ENCODE data around the gene CDCP1.
A peak's percentile ranks its signal among the peaks of the same experiment; 100 is the strongest.

CDCP1 gene

DNA sequence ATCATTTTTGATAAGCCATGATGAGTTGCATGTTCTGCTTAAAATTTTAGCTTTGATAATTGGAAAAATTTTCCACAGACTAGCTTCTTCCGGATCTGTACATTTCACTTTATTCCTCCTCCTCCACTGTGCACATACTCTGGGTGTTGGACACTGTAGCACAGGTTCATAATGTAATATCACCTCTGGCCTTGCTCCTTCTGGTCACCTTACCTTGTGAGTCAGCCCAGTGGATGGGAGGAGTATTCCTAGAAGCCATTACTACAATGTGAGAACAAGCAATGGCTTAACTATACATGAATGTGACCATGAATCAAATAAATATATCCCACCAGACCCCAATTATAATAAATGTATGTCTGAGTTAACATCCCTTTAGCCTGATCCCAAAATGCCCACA lies 6.1 kb upstream of the CDCP1 start:
- Histone ChIP-seq H4K91ac (ENCODE audit: low read depth, low read length, poor library complexity) (no peak overlapping the region), H2BK5ac (ENCODE audit: low read length) (no peak overlapping the region), H3K14ac (ENCODE audit: low read length) (no peak overlapping the region), H3K9me3 (replicated peaks in 1 of 2; ENCODE audit: control insufficient read depth in 2 of 2, insufficient read depth in 1 of 2, low read depth in 1 of 2, low read length in 2 of 2) (peaks cover 0 to 14% of the 10 kb centered on the region in 2 donors), H2BK12ac (ENCODE audit: low read length) (no peak overlapping the region), H2BK120ac (ENCODE audit: low read depth, low read length) (no peak overlapping the region), H3K79me1 (ENCODE audit: low read depth, low read length) (no peaks in the 10 kb centered on the region), H2AFZ (ENCODE audit: low read length) (no peak overlapping the region), H2BK15ac (ENCODE audit: low read length) (no peak overlapping the region), H3K27ac (replicated peaks; ENCODE audit: low read length) (no peak overlapping the region), H2AK5ac (ENCODE audit: low read depth, low read length) (no peak overlapping the region), H4K8ac (ENCODE audit: low read depth, low read length) (no peak overlapping the region), H3K4me1 (ENCODE audit: control insufficient read depth in 2 of 2, insufficient read depth in 1 of 2, low read depth in 1 of 2, low read length in 2 of 2) (no peaks in the 10 kb centered on the region), H3K36me3 (replicated peaks in 1 of 2; ENCODE audit: control insufficient read depth in 2 of 2, insufficient read depth in 2 of 2, low read length in 2 of 2) (no peaks in the 10 kb centered on the region), H3K4ac (ENCODE audit: low read length) (no peak overlapping the region), H3K27me3 (ENCODE audit: control insufficient read depth in 3 of 3, insufficient read depth in 3 of 3, low read depth in 1 of 3, low read length in 3 of 3) (peaks cover 0 to 16% (median 7%) of the 10 kb centered on the region in 3 experiments), H3K4me2 (ENCODE audit: insufficient read depth, low read length, poor library complexity, severe bottlenecking) (no peak overlapping the region), H3K23ac (ENCODE audit: low read depth, low read length, poor library complexity) (no peak overlapping the region), H3K18ac (ENCODE audit: low read length) (no peak overlapping the region), H3K9ac (ENCODE audit: low read depth, low read length, poor library complexity) (no peak overlapping the region), H3K4me3 (ENCODE audit: low read length in 2 of 2) (no peak overlapping the region)
- DNase-seq (ENCODE audit: low spot score) = no peak
- WGBS, 2 donors (ENCODE audit: extremely low coverage in 2 of 2, insufficient read length in 2 of 2, insufficient replicate concordance in 1 of 2) = no CpG with 5 or more reads among the region's 1 CpG

DNA sequence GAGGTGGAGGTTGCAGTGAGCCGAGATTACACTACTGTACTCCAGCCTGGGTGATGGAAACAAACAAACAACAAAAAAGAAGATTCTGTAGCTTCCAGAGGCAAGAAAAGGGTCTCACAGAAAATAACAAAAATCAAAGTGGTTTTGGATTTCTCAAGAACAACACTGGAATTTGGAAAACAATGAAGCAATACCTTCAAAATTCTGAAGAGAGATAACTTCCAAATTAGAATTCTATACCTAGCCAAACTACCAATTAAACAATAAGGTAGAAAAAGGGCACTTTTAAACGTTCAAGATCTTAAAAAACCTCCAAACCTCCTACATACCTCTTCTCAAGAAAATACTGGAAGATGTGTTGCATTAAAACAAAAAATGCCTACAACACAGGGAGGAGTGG lies 4.9 kb upstream of the CDCP1 start:
- Histone ChIP-seq H3K9me3 (replicated peaks in 1 of 2; ENCODE audit: control insufficient read depth in 2 of 2, insufficient read depth in 1 of 2, low read depth in 1 of 2, low read length in 2 of 2) (peaks cover 0 to 21% of the 10 kb centered on the region in 2 donors), H3K4me1 (ENCODE audit: control insufficient read depth in 2 of 2, insufficient read depth in 1 of 2, low read depth in 1 of 2, low read length in 2 of 2) (peaks cover 0 to 2% of the 10 kb centered on the region in 2 donors), H4K8ac (ENCODE audit: low read depth, low read length) (no peak overlapping the region), H3K36me3 (replicated peaks in 1 of 2; ENCODE audit: control insufficient read depth in 2 of 2, insufficient read depth in 2 of 2, low read length in 2 of 2) (no peaks in the 10 kb centered on the region), H3K4ac (ENCODE audit: low read length) (no peak overlapping the region), H3K18ac (ENCODE audit: low read length) (no peak overlapping the region), H3K14ac (ENCODE audit: low read length) (no peak overlapping the region), H4K91ac (ENCODE audit: low read depth, low read length, poor library complexity) (no peak overlapping the region), H3K27me3 (ENCODE audit: control insufficient read depth in 3 of 3, insufficient read depth in 3 of 3, low read depth in 1 of 3, low read length in 3 of 3) (peaks cover 4 to 28% (median 19%) of the 10 kb centered on the region in 3 experiments), H3K4me3 (ENCODE audit: low read length in 2 of 2) (no peak overlapping the region), H2AFZ (ENCODE audit: low read length) (no peak overlapping the region), H2BK120ac (ENCODE audit: low read depth, low read length) (no peak overlapping the region), H3K79me1 (ENCODE audit: low read depth, low read length) (no peaks in the 10 kb centered on the region), H3K27ac (replicated peaks; ENCODE audit: low read length) (no peak overlapping the region), H3K9ac (ENCODE audit: low read depth, low read length, poor library complexity) (no peak overlapping the region), H2BK5ac (ENCODE audit: low read length) (no peak overlapping the region), H2BK15ac (ENCODE audit: low read length) (no peak overlapping the region), H2BK12ac (ENCODE audit: low read length) (no peak overlapping the region), H3K23ac (ENCODE audit: low read depth, low read length, poor library complexity) (no peak overlapping the region), H3K4me2 (ENCODE audit: insufficient read depth, low read length, poor library complexity, severe bottlenecking) (no peak overlapping the region), H2AK5ac (ENCODE audit: low read depth, low read length) (no peak overlapping the region)
- DNase-seq (ENCODE audit: low spot score) = no peak
- no CpG with 5 or more reads among the region's 2 CpGs for WGBS, 2 donors (ENCODE audit: extremely low coverage in 2 of 2, insufficient read length in 2 of 2, insufficient replicate concordance in 1 of 2)

DNA sequence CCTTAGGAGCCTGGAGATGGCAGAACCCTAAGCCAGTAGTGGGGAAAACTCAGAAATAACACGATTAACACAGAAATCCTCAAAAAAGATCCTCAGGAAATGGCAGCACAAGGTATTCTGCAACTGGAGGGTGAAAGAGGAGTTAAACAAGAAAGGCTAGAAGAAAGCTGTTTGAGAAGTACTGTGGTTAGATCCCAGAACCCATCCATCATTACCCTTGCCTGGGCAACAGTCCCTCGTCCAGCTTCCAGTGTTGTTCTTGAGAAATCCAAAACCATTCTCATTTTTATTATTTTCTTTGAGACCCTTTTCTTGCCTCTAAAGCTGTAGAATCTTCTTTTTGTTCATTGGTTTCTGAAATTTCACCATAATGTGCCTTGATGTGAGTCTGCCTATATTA lies 2.7 kb upstream of the CDCP1 start:
- Histone ChIP-seq H4K8ac (ENCODE audit: low read depth, low read length) (no peak overlapping the region), H3K36me3 (replicated peaks in 1 of 2; ENCODE audit: control insufficient read depth in 2 of 2, insufficient read depth in 2 of 2, low read length in 2 of 2) (no peaks in the 10 kb centered on the region), H4K91ac (ENCODE audit: low read depth, low read length, poor library complexity) (no peak overlapping the region), H3K4ac (ENCODE audit: low read length) (no peak overlapping the region), H3K9me3 (replicated peaks in 1 of 2; ENCODE audit: control insufficient read depth in 2 of 2, insufficient read depth in 1 of 2, low read depth in 1 of 2, low read length in 2 of 2) (peaks cover 0 to 21% of the 10 kb centered on the region in 2 donors), H2BK5ac (ENCODE audit: low read length) (no peak overlapping the region), H3K4me2 (ENCODE audit: insufficient read depth, low read length, poor library complexity, severe bottlenecking) (no peak overlapping the region), H2BK12ac (ENCODE audit: low read length) (no peak overlapping the region), H3K4me3 (ENCODE audit: low read length in 2 of 2) (no peak overlapping the region), H3K27ac (replicated peaks; ENCODE audit: low read length) (no peak overlapping the region), H3K9ac (ENCODE audit: low read depth, low read length, poor library complexity) (no peak overlapping the region), H3K18ac (ENCODE audit: low read length) (no peak overlapping the region), H2AK5ac (ENCODE audit: low read depth, low read length) (no peak overlapping the region), H2AFZ (ENCODE audit: low read length) (no peak overlapping the region), H3K4me1 (ENCODE audit: control insufficient read depth in 2 of 2, insufficient read depth in 1 of 2, low read depth in 1 of 2, low read length in 2 of 2) (peaks cover under 1 to 8% of the 10 kb centered on the region in 2 donors), H3K14ac (ENCODE audit: low read length) (no peak overlapping the region), H2BK120ac (ENCODE audit: low read depth, low read length) (no peak overlapping the region), H3K27me3 (ENCODE audit: control insufficient read depth in 3 of 3, insufficient read depth in 3 of 3, low read depth in 1 of 3, low read length in 3 of 3) (peaks cover 16 to 50% (median 40%) of the 10 kb centered on the region in 3 experiments), H2BK15ac (ENCODE audit: low read length) (no peak overlapping the region), H3K79me1 (ENCODE audit: low read depth, low read length) (no peaks in the 10 kb centered on the region), H3K23ac (ENCODE audit: low read depth, low read length, poor library complexity) (no peak overlapping the region)
- WGBS, 2 donors (ENCODE audit: extremely low coverage in 2 of 2, insufficient read length in 2 of 2, insufficient replicate concordance in 1 of 2) = no CpG with 5 or more reads among the region's 2 CpGs
- no peak for DNase-seq (ENCODE audit: low spot score)

DNA sequence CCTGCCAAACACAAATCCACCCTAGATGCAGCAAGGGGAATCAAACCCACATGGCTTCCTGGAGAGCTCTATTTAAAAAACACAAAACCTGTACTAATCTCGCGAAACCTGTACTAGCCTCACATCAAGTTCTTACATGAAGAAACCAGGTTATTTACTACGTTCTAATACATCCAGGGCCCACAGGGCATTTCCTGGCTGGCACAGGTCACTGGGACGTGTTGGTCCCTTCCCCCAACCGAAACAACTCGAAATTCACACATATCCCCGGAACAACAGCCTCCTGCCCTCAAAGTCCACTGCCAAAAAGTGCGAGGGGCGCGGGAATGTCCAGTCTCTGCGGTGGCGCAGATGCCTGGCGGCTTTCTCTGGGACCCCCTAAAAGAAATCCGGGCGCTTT lies 955 bp downstream of the CDCP1 start:
- Histone ChIP-seq H3K4me2 (ENCODE audit: insufficient read depth, low read length, poor library complexity, severe bottlenecking) (peak overlapping the region; percentile 90), H2AFZ (ENCODE audit: low read length) (peak overlapping the region; percentile 85), H3K9me3 (replicated peaks in 1 of 2; ENCODE audit: control insufficient read depth in 2 of 2, insufficient read depth in 1 of 2, low read depth in 1 of 2, low read length in 2 of 2) (peaks cover 0 to 14% of the 10 kb centered on the region in 2 donors), H2BK5ac (ENCODE audit: low read length) (no peak overlapping the region), H3K79me1 (ENCODE audit: low read depth, low read length) (no peaks in the 10 kb centered on the region), H2AK5ac (ENCODE audit: low read depth, low read length) (no peak overlapping the region), H4K91ac (ENCODE audit: low read depth, low read length, poor library complexity) (no peak overlapping the region), H3K27me3 (ENCODE audit: control insufficient read depth in 3 of 3, insufficient read depth in 3 of 3, low read depth in 1 of 3, low read length in 3 of 3) (peaks cover 16 to 53% (median 44%) of the 10 kb centered on the region in 3 experiments), H3K4ac (ENCODE audit: low read length) (no peak overlapping the region), H3K23ac (ENCODE audit: low read depth, low read length, poor library complexity) (no peak overlapping the region), H2BK15ac (ENCODE audit: low read length) (no peak overlapping the region), H3K9ac (ENCODE audit: low read depth, low read length, poor library complexity) (no peak overlapping the region), H3K36me3 (replicated peaks in 1 of 2; ENCODE audit: control insufficient read depth in 2 of 2, insufficient read depth in 2 of 2, low read length in 2 of 2) (no peaks in the 10 kb centered on the region), H2BK12ac (ENCODE audit: low read length) (no peak overlapping the region), H3K4me3 (ENCODE audit: low read length in 2 of 2) (peak overlapping the region in 1 of 2 donors; percentile 76), H2BK120ac (ENCODE audit: low read depth, low read length) (no peak overlapping the region), H4K8ac (ENCODE audit: low read depth, low read length) (no peak overlapping the region), H3K4me1 (ENCODE audit: control insufficient read depth in 2 of 2, insufficient read depth in 1 of 2, low read depth in 1 of 2, low read length in 2 of 2) (peaks cover 4 to 8% of the 10 kb centered on the region in 2 donors), H3K18ac (ENCODE audit: low read length) (no peak overlapping the region), H3K27ac (replicated peaks; ENCODE audit: low read length) (no peak overlapping the region), H3K14ac (ENCODE audit: low read length) (no peak overlapping the region)
- WGBS, 2 donors (ENCODE audit: extremely low coverage in 2 of 2, insufficient read length in 2 of 2, insufficient replicate concordance in 1 of 2) = no CpG with 5 or more reads among the region's 15 CpGs
- DNase-seq (ENCODE audit: low spot score) = no peak

Data from neuronal stem cell (in vitro differentiated cells).